NCI-H460 (cell line): ENCODE results near the gene FBP2. TPM values are rescaled to one million over a fixed set of nuclear protein-coding genes. Genes with fewer than 3 reads are reported as not detected.

Experiments used
- DNase-seq: peaks from one replicate; pipeline ENCODE4 v3.0.0-alpha.2; 2016; ENCODE audit warnings: low read depth; ENCODE audit errors: extremely low read depth
- total RNA-seq: library from RNA; depleted of rRNA; stranded (reverse); fragments of >200 nt; shearing (Covaris generic); gene quantifications from 2 replicates; pipeline ENCODE4 v1.2.3, GENCODE V29; 2014; rRNA removed

Gene FBP2
- total RNA-seq, 1 experiment from 2014 or later, result not detected

- no peak for DNase-seq
These were observed 82.3 kb downstream of the FBP2 start for GRCh38 chr9:94511134-94511954.

Other genes starting within 250 kb of the FBP2 start
- gene PCAT7, start 38.7 kb downstream of the FBP2 start, total RNA-seq, result 2.1 and 2.7 TPM in 2 replicates
- gene FBP1, start 45.7 kb upstream of the FBP2 start, total RNA-seq, result 0.12 TPM in 1 of 2 replicates, not detected in the other
- 27.0 and 30.7 TPM in 2 replicates for gene AOPEP, start 132.9 kb upstream of the FBP2 start, total RNA-seq